ENCODE measurements around the gene TPM2. TPM values are rescaled to one million over a fixed set of nuclear protein-coding genes. Genes with fewer than 3 reads are reported as not detected.

Gene TPM2
- total and polyA plus RNA-seq, 7 donors = 49.9 to 8,131 (median 3,590) TPM

DNA sequence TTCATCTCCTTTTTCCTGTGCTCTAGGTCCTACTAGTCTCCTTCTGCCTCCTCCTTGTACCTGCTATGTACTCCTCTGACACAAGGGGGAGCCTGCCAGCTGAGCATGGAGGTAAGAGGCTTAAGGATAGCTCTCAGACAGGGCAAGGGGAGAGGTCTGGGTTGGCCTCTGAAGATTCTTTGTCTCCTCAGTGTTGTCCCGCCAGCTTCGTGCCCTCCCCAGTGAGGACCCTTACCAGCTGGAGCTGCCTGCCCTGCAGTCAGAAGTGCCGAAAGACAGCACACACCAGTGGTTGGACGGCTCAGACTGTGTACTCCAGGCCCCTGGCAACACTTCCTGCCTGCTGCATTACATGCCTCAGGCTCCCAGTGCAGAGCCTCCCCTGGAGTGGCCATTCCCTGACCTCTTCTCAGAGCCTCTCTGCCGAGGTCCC, 46.5 kb upstream of the TPM2 start:
- H3K4me1 ChIP-seq = peaks cover 0 to 26% (median 17%) of the 10 kb centered on the region in 4 donors
- H3K36me3 ChIP-seq = peaks cover 40 to 69% (median 66%) of the 10 kb centered on the region in 4 donors
- 30 to 54% methylated on average over 5 of the region's 5 CpGs for WGBS, 2 donors
- no peaks in the 10 kb centered on the region for H3K27me3 ChIP-seq
- peak; percentile 83 for DNase-seq
- no peak for TF ChIP-seq POLR2A (IDR thresholded peaks at IDR 0.05)
- TF ChIP-seq POLR2AphosphoS5 (IDR thresholded peaks at IDR 0.05) = peak in 1 of 4 donors; percentile 27
- TF ChIP-seq, protein P1, sequence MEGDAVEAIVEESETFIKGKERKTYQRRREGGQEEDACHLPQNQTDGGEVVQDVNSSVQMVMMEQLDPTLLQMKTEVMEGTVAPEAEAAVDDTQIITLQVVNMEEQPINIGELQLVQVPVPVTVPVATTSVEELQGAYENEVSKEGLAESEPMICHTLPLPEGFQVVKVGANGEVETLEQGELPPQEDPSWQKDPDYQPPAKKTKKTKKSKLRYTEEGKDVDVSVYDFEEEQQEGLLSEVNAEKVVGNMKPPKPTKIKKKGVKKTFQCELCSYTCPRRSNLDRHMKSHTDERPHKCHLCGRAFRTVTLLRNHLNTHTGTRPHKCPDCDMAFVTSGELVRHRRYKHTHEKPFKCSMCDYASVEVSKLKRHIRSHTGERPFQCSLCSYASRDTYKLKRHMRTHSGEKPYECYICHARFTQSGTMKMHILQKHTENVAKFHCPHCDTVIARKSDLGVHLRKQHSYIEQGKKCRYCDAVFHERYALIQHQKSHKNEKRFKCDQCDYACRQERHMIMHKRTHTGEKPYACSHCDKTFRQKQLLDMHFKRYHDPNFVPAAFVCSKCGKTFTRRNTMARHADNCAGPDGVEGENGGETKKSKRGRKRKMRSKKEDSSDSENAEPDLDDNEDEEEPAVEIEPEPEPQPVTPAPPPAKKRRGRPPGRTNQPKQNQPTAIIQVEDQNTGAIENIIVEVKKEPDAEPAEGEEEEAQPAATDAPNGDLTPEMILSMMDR (IDR thresholded peaks at IDR 0.05) = peak; percentile 63 to 74 (median 66)
- TF ChIP-seq EP300 (IDR thresholded peaks at IDR 0.05) = no peak
- H3K9me3 ChIP-seq = no peaks in the 10 kb centered on the region
- peak overlapping the region; percentile 20 to 98 (median 46) for H3K27ac ChIP-seq
- intact Hi-C loops (cut with DNase I) = no loop called here
- no peak overlapping the region for H3K4me3 ChIP-seq

DNA sequence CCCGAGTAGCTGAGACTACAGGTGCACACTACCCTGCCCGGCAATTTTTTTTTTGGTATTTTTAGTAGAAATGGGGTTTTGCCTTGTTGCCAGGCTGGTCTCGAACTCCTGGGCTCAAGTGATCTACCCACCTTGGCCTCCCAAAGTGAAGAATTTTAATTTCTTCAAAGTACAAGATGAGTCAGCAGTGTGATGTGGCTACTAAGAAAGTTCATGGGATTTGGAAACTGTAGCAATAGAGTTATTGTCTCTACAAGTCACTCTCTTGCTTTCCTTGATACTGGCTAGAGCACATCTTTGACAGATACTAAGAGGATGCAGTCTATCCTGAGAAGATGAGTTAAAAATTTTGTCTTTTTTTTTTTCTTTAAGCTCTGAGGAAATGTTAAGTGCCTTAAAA, 44.4 kb upstream of the TPM2 start:
- intact Hi-C loops (cut with DNase I) = loop anchor here (5.0 kb wide), 1 partner anchor 127 kb away; the partner anchor contains the start of gene TESK1
- peak overlapping the region; percentile 97 to 99 (median 98) for H3K27ac ChIP-seq
- DNase-seq = no peak
- peaks cover 30 to 47% (median 45%) of the 10 kb centered on the region in 4 donors for H3K36me3 ChIP-seq
- peaks cover 0 to 45% (median 36%) of the 10 kb centered on the region in 4 donors for H3K4me1 ChIP-seq
- no peaks in the 10 kb centered on the region for H3K27me3 ChIP-seq
- no peak overlapping the region for H3K4me3 ChIP-seq
- WGBS, 2 donors = 91 to 93% methylated on average over 3 of the region's 3 CpGs
- no peaks in the 10 kb centered on the region for H3K9me3 ChIP-seq
- TF ChIP-seq POLR2A (IDR thresholded peaks at IDR 0.05) (no peak), POLR2AphosphoS5 (IDR thresholded peaks at IDR 0.05) (no peak), EP300 (IDR thresholded peaks at IDR 0.05) (no peak)
- TF ChIP-seq, protein P1 (IDR thresholded peaks at IDR 0.05) = no peak

DNA sequence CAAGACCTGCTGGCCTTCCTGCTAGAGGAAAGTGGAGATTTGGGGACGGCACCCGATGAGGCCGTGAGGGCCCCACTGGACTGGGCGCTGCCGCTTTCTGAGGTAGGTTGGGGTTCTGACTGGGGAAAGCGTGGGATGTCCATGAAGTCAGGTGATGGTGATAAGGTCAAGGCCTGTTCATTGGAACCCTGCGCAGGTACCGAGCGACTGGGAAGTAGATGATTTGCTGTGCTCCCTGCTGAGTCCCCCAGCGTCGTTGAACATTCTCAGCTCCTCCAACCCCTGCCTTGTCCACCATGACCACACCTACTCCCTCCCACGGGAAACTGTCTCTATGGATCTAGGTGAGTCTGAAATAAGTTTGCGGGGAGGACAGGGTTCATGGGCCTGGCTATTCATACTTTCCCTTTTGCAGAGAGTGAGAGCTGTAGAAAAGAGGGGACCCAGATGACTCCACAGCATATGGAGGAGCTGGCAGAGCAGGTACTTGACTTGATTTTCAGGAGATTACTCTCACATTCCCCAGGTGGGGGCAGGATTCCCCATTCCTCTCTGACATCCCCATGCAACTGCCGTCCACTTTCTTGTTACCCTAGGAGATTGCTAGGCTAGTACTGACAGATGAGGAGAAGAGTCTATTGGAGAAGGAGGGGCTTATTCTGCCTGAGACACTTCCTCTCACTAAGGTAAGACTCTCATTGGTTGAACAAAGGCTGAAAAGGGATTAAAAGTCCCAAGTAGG, 43.2 kb upstream of the TPM2 start:
- 0 to 2% methylated on average over 14 of the region's 14 CpGs for WGBS, 2 donors
- no peaks in the 10 kb centered on the region for H3K27me3 ChIP-seq
- DNase-seq = no peak
- peaks cover 19 to 36% (median 34%) of the 10 kb centered on the region in 4 donors for H3K36me3 ChIP-seq
- H3K9me3 ChIP-seq = no peaks in the 10 kb centered on the region
- intact Hi-C loops (cut with DNase I) = loop anchor here (5.0 kb wide), 1 partner anchor 126 kb away; the partner anchor contains the start of gene TESK1
- TF ChIP-seq, protein P1 (IDR thresholded peaks at IDR 0.05) = no peak
- no peak for TF ChIP-seq POLR2A (IDR thresholded peaks at IDR 0.05)
- no peak for TF ChIP-seq POLR2AphosphoS5 (IDR thresholded peaks at IDR 0.05)
- TF ChIP-seq EP300 (IDR thresholded peaks at IDR 0.05) = no peak
- H3K4me3 ChIP-seq = peak overlapping the region; percentile 80 to 86 (median 82)
- H3K4me1 ChIP-seq = peaks cover 0 to 57% (median 47%) of the 10 kb centered on the region in 4 donors
- H3K27ac ChIP-seq = peak overlapping the region; percentile 97 to 99 (median 98)

- DNase-seq = peak; percentile 100
- intact Hi-C loops (cut with DNase I) = loop anchor here (5.0 kb wide), 1 partner anchor 125 kb away; the partner anchor contains the start of gene TESK1
- 0 to 1% methylated on average over 49 of the region's 49 CpGs for WGBS, 2 donors
- Histone ChIP-seq H3K4me1 (peaks cover 0 to 63% (median 54%) of the 10 kb centered on the region in 4 donors), H3K27me3 (no peaks in the 10 kb centered on the region), H3K9me3 (no peaks in the 10 kb centered on the region), H3K36me3 (peaks cover 13 to 29% (median 27%) of the 10 kb centered on the region in 4 donors), H3K4me3 (peak within 1 kb of the TSS; percentile 80 to 86 (median 82)), H3K27ac (peak within 1 kb of the TSS; percentile 97 to 99 (median 98))
- TF ChIP-seq, protein P1 (IDR thresholded peaks at IDR 0.05) = no peak
- peak in 2 of 4 donors; percentile 4 to 77 for TF ChIP-seq EP300 (IDR thresholded peaks at IDR 0.05)
- TF ChIP-seq POLR2A (IDR thresholded peaks at IDR 0.05) = peak; percentile 73 to 91
- TF ChIP-seq POLR2AphosphoS5 (IDR thresholded peaks at IDR 0.05) = peak; percentile 89 to 96 (median 92)
Observed at GRCh38 chr9:35732185-35732799, 42.6 kb upstream of the TPM2 start, which contains the start of the genes CREB3 and TLN1. CREB3 (plus strand) TSS chr9:35732666; CDS start chr9:35732773, 107 bp downstream. TLN1 (minus strand) TSS chr9:35732195; CDS start chr9:35725694, 6,501 bp downstream.

Data from sigmoid colon (tissue), 7 donors.